NCI-H146 treated with DMSO at 0.1 percent for 48 hours (cell line): ENCODE measurements around the gene ANKRD33.
"Not testable (repeated sequence)": the region's sequence is repeated elsewhere in the genome, so short reads cannot be mapped to it uniquely, and the experiment has no call there.

Source experiments
- DNase-seq: peaks from one replicate; lab custom pipeline; 2025; ENCODE audit not compliant: unreplicated experiment; lab: John Stamatoyannopoulos, UW

The ANKRD33 gene

GRCh38 chr12:51873251-51873994 lies 14.5 kb upstream of the ANKRD33 start:
- DNase-seq = no peak

GRCh38 chr12:51874000-51874399 lies 13.9 kb upstream of the ANKRD33 start:
- no peak for DNase-seq

- no peak for DNase-seq
These were observed 13.4 kb upstream of the ANKRD33 start for GRCh38 chr12:51874486-51874885.

- DNase-seq = no peak
These were observed 8.8 kb upstream of the ANKRD33 start for GRCh38 chr12:51879102-51879501.

GRCh38 chr12:51883295-51883694 lies 4.6 kb upstream of the ANKRD33 start:
- DNase-seq = no peak

GRCh38 chr12:51883998-51884675 lies 3.8 kb upstream of the ANKRD33 start:
- no peak for DNase-seq

- no peak for DNase-seq
These were observed 3.1 kb upstream of the ANKRD33 start for GRCh38 chr12:51884676-51885229.

GRCh38 chr12:51885294-51886020 lies 2.4 kb upstream of the ANKRD33 start:
- DNase-seq = not testable (repeated sequence)

- no peak for DNase-seq
These were observed 1.7 kb upstream of the ANKRD33 start for GRCh38 chr12:51886021-51886710.

GRCh38 chr12:51888316-51889215 lies 663 bp downstream of the ANKRD33 start:
- peak; percentile 97 for DNase-seq

- peak; percentile 47 for DNase-seq
These were observed 1.6 kb downstream of the ANKRD33 start for GRCh38 chr12:51889216-51890132.

GRCh38 chr12:51890133-51890464 lies 2.2 kb downstream of the ANKRD33 start:
- no peak for DNase-seq

- no peak for DNase-seq
These were observed 2.7 kb downstream of the ANKRD33 start for GRCh38 chr12:51890511-51891171.

GRCh38 chr12:51891843-51892242 lies 3.9 kb downstream of the ANKRD33 start:
- no peak for DNase-seq

- no peak for DNase-seq
These were observed 5.9 kb downstream of the ANKRD33 start for GRCh38 chr12:51893786-51894185.

- DNase-seq = no peak
These were observed 7.7 kb downstream of the ANKRD33 start for GRCh38 chr12:51895378-51896135.

GRCh38 chr12:51896236-51896635 lies 8.3 kb downstream of the ANKRD33 start:
- no peak for DNase-seq

GRCh38 chr12:51897181-51897580 lies 9.3 kb downstream of the ANKRD33 start:
- DNase-seq = no peak
